ENCODE results near the gene CDYL2. TPM values are rescaled to one million over a fixed set of nuclear protein-coding genes. Genes with fewer than 3 reads are reported as not detected.

CDYL2 gene
- total RNA-seq, 5 donors from 2014 or later (not counting 1 experiment from before 2014, with no cell fraction given), result 15.4 to 45.4 (median 32.1) TPM

DNA sequence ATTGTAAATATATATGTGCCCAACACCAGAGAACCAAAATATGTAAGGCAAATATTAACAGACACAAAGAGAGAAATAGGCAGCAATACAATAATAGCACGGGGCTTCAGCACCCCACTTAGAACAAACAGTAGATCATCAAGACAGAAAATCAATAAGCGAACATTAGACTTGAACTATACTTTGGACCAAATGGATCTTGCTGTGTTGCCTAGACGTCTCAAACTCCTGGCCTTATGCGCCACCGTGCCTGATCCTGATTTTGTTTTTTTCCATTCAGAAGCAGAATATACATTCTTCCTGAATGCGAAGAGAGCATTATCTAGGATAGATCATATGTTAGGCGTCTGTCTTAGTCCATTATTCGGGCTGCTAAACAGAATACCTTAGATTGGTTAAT, 41.9 kb upstream of the CDYL2 start:
- Mint-ChIP-seq H3K27ac (no peak overlapping the region), H3K4me3 (no peak overlapping the region), H3K4me1 (no peaks in the 10 kb centered on the region), H3K36me3 (no peaks in the 10 kb centered on the region), H3K27me3 (peaks cover 10 to 11% of the 10 kb centered on the region in 2 donors), H3K9me3 (peaks cover 9 to 30% (median 17%) of the 10 kb centered on the region in 3 donors)
- Histone ChIP-seq H3K27ac (ENCODE audit: low read length) (no peak overlapping the region), H3K27me3 (replicated peaks in 1 of 2; ENCODE audit: control insufficient read depth in 2 of 2, extremely low read depth in 1 of 2, insufficient read depth in 2 of 2, low read length in 1 of 2) (peaks cover 0 to 8% of the 10 kb centered on the region in 2 experiments), H3K9me3 (peaks cover 2% of the 10 kb centered on the region), H3K4me1 (ENCODE audit: control insufficient read depth in 1 of 2, extremely low read depth in 1 of 2, insufficient read depth in 2 of 2, low read length in 2 of 2) (no peaks in the 10 kb centered on the region), H3K36me3 (ENCODE audit: control insufficient read depth in 2 of 2, extremely low read depth in 1 of 2, insufficient read depth in 1 of 2, low read length in 1 of 2) (no peaks in the 10 kb centered on the region), H3K4me3 (ENCODE audit: control insufficient read depth in 1 of 2, extremely low read depth in 1 of 2, low read length in 1 of 2) (no peak overlapping the region)
- ChIA-PET POLR2A (interaction anchor here in 1 of 2 donors (0.7 kb wide), 1 partner anchor 37 kb away, joined by 3 read pairs; no protein-coding TSS in a partner anchor), CTCF (no interaction called here)
- ATAC-seq (replicated peaks in 1 of 4) (no peak), DNase-seq (no peak)
- 100% methylated on average over 3 of the region's 8 CpGs for WGBS (ENCODE audit: insufficient coverage)

DNA sequence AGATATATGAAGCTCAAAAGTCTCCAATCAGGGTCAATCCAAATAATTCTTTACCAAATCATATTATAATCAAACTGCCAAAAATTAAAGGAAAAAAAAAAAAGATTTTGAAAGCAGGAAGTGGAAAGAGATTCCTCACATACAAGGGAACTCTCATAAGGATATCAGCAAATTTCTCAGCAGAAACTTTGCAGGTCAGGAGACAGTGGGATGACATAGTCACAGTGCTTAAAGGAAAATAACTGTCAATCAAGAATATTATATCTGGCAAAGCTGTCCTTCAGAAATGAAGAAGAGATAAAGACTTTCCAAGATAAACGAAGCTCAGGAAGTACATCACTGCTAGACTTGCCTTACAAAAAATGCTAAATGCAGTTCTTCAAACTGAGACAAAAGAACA, 40.0 kb upstream of the CDYL2 start:
- peaks cover 21 to 26% of the 10 kb centered on the region in 2 donors for H3K27me3 Mint-ChIP-seq
- DNase-seq, result no peak
- POLR2A ChIA-PET, result no interaction called here
- no peak for ATAC-seq (replicated peaks in 1 of 4)
- peaks cover 2% of the 10 kb centered on the region for H3K9me3 ChIP-seq
- peaks cover 14 to 36% (median 24%) of the 10 kb centered on the region in 3 donors for H3K9me3 Mint-ChIP-seq
- no peaks in the 10 kb centered on the region for H3K4me1 Mint-ChIP-seq
- CTCF ChIA-PET, result no interaction called here
- H3K4me3 Mint-ChIP-seq, result no peak overlapping the region
- H3K27ac ChIP-seq (ENCODE audit: low read length), result no peak overlapping the region
- peaks cover 0 to 8% of the 10 kb centered on the region in 2 experiments for H3K27me3 ChIP-seq (replicated peaks in 1 of 2; ENCODE audit: control insufficient read depth in 2 of 2, extremely low read depth in 1 of 2, insufficient read depth in 2 of 2, low read length in 1 of 2)
- WGBS (ENCODE audit: insufficient coverage), result no CpG with 5 or more reads among the region's 1 CpG
- no peaks in the 10 kb centered on the region for H3K4me1 ChIP-seq (ENCODE audit: control insufficient read depth in 1 of 2, extremely low read depth in 1 of 2, insufficient read depth in 2 of 2, low read length in 2 of 2)
- no peak overlapping the region for H3K27ac Mint-ChIP-seq
- no peaks in the 10 kb centered on the region for H3K36me3 Mint-ChIP-seq
- H3K4me3 ChIP-seq (ENCODE audit: control insufficient read depth in 1 of 2, extremely low read depth in 1 of 2, low read length in 1 of 2), result no peak overlapping the region
- H3K36me3 ChIP-seq (ENCODE audit: control insufficient read depth in 2 of 2, extremely low read depth in 1 of 2, insufficient read depth in 1 of 2, low read length in 1 of 2), result no peaks in the 10 kb centered on the region

DNA sequence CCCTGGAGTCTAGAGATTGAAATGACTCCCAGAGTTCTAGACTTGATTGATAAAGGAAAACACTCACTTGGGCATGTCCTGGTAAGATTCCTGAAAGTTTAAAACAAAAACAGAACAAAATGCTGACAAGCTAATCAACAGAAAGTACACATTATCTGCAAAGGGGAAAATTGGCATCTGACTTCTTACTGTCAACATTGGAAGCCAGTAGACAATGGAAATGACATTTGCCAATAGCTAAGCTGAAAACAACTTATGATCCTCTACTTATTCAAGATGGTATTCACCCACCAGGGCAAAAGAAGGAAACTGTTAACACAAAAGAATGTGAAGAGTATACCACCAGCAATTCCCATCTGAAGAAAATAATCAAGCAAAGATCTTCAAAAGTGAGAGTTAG, 36.8 kb upstream of the CDYL2 start:
- no peak overlapping the region for H3K4me3 Mint-ChIP-seq
- Histone ChIP-seq H3K27me3 (replicated peaks in 1 of 2; ENCODE audit: control insufficient read depth in 2 of 2, extremely low read depth in 1 of 2, insufficient read depth in 2 of 2, low read length in 1 of 2) (peaks cover 0 to 15% of the 10 kb centered on the region in 2 experiments), H3K4me3 (ENCODE audit: control insufficient read depth in 1 of 2, extremely low read depth in 1 of 2, low read length in 1 of 2) (no peak overlapping the region), H3K27ac (ENCODE audit: low read length) (no peak overlapping the region), H3K36me3 (ENCODE audit: control insufficient read depth in 2 of 2, extremely low read depth in 1 of 2, insufficient read depth in 1 of 2, low read length in 1 of 2) (no peaks in the 10 kb centered on the region), H3K4me1 (ENCODE audit: control insufficient read depth in 1 of 2, extremely low read depth in 1 of 2, insufficient read depth in 2 of 2, low read length in 2 of 2) (no peaks in the 10 kb centered on the region), H3K9me3 (peaks cover 2% of the 10 kb centered on the region)
- ChIA-PET CTCF (no interaction called here), POLR2A (no interaction called here)
- H3K27me3 Mint-ChIP-seq, result peaks cover 32 to 45% of the 10 kb centered on the region in 2 donors
- no peaks in the 10 kb centered on the region for H3K36me3 Mint-ChIP-seq
- H3K27ac Mint-ChIP-seq, result no peak overlapping the region
- ATAC-seq (replicated peaks in 1 of 4) (no peak), DNase-seq (no peak)
- no peaks in the 10 kb centered on the region for H3K4me1 Mint-ChIP-seq
- peaks cover 14 to 36% (median 24%) of the 10 kb centered on the region in 3 donors for H3K9me3 Mint-ChIP-seq

DNA sequence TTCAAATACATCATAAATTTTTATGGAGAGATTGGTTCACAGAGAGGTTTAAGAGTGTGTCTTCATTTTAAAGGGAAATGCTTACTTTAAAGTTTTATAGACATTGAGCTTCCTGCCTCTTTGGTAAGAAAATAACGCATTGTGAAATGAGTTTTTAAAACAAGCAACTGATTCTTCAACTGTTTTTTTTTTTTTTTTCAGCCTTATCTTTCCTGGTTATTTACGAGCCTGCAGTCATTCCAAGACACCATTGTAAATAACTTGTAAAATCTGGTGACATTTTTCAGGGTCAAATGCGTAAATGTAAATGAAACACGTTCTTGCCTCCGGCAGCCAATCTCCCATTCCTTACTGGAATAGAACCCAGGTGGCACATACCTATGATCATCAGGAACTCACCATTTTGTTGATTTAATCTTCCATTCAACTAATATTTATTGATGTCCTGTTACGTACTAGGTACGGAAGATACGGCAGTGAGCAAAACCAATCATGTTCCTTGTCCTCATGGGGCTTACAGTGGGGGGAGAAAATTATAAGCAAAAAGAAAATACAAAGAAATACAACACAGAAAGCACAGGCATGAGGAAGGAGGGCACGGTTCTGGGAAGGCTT, 33.2 kb upstream of the CDYL2 start:
- Mint-ChIP-seq H3K4me3 (no peak overlapping the region), H3K9me3 (peaks cover 10 to 19% (median 11%) of the 10 kb centered on the region in 3 donors), H3K27me3 (peaks cover 40 to 54% of the 10 kb centered on the region in 2 donors), H3K27ac (no peak overlapping the region), H3K4me1 (peaks cover 0 to 7% (median 0%) of the 10 kb centered on the region in 3 donors), H3K36me3 (no peaks in the 10 kb centered on the region)
- H3K4me1 ChIP-seq (ENCODE audit: control insufficient read depth in 1 of 2, extremely low read depth in 1 of 2, insufficient read depth in 2 of 2, low read length in 2 of 2), result no peaks in the 10 kb centered on the region
- ChIA-PET CTCF (no interaction called here), POLR2A (no interaction called here)
- H3K9me3 ChIP-seq, result no peaks in the 10 kb centered on the region
- ATAC-seq (replicated peaks in 1 of 4) (no peak), DNase-seq (no peak)
- WGBS (ENCODE audit: insufficient coverage), result 75% methylated on average over 4 of the region's 9 CpGs
- H3K36me3 ChIP-seq (ENCODE audit: control insufficient read depth in 2 of 2, extremely low read depth in 1 of 2, insufficient read depth in 1 of 2, low read length in 1 of 2), result no peaks in the 10 kb centered on the region
- H3K4me3 ChIP-seq (ENCODE audit: control insufficient read depth in 1 of 2, extremely low read depth in 1 of 2, low read length in 1 of 2), result no peak overlapping the region
- H3K27ac ChIP-seq (ENCODE audit: low read length), result no peak overlapping the region
- H3K27me3 ChIP-seq (replicated peaks in 1 of 2; ENCODE audit: control insufficient read depth in 2 of 2, extremely low read depth in 1 of 2, insufficient read depth in 2 of 2, low read length in 1 of 2), result peaks cover 0 to 10% of the 10 kb centered on the region in 2 experiments

DNA sequence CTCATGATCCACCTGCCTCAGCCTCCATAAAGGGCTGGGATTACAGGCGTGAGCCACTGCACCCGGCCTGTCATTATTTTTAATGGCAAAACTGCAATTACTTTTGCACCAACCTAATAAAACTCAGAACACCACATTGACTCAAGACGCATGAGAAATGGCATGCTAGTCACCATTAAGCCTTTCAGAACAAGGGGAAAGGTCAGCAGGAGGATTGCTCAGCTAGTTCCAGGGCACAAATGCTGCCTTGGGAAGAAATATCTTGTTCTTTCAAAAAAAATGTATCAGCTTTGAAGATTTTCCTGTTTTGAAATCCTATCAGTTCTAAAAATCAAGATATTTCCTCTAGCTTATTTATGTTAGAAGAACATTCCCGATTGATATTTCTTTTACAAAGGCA, 32.4 kb upstream of the CDYL2 start:
- Histone ChIP-seq H3K36me3 (ENCODE audit: control insufficient read depth in 2 of 2, extremely low read depth in 1 of 2, insufficient read depth in 1 of 2, low read length in 1 of 2) (no peaks in the 10 kb centered on the region), H3K4me3 (ENCODE audit: control insufficient read depth in 1 of 2, extremely low read depth in 1 of 2, low read length in 1 of 2) (no peak overlapping the region), H3K27me3 (replicated peaks in 1 of 2; ENCODE audit: control insufficient read depth in 2 of 2, extremely low read depth in 1 of 2, insufficient read depth in 2 of 2, low read length in 1 of 2) (peaks cover 0 to 11% of the 10 kb centered on the region in 2 experiments), H3K4me1 (ENCODE audit: control insufficient read depth in 1 of 2, extremely low read depth in 1 of 2, insufficient read depth in 2 of 2, low read length in 2 of 2) (no peaks in the 10 kb centered on the region), H3K9me3 (no peaks in the 10 kb centered on the region), H3K27ac (ENCODE audit: low read length) (no peak overlapping the region)
- WGBS (ENCODE audit: insufficient coverage), result 93% methylated on average over 2 of the region's 4 CpGs
- peaks cover 35 to 49% of the 10 kb centered on the region in 2 donors for H3K27me3 Mint-ChIP-seq
- no peak for DNase-seq
- CTCF ChIA-PET, result no interaction called here
- H3K4me1 Mint-ChIP-seq, result peaks cover 0 to 7% (median 0%) of the 10 kb centered on the region in 3 donors
- POLR2A ChIA-PET, result no interaction called here
- H3K36me3 Mint-ChIP-seq, result no peaks in the 10 kb centered on the region
- no peak for ATAC-seq (replicated peaks in 1 of 4)
- no peak overlapping the region for H3K27ac Mint-ChIP-seq
- peaks cover 10 to 12% (median 11%) of the 10 kb centered on the region in 3 donors for H3K9me3 Mint-ChIP-seq
- H3K4me3 Mint-ChIP-seq, result no peak overlapping the region

DNA sequence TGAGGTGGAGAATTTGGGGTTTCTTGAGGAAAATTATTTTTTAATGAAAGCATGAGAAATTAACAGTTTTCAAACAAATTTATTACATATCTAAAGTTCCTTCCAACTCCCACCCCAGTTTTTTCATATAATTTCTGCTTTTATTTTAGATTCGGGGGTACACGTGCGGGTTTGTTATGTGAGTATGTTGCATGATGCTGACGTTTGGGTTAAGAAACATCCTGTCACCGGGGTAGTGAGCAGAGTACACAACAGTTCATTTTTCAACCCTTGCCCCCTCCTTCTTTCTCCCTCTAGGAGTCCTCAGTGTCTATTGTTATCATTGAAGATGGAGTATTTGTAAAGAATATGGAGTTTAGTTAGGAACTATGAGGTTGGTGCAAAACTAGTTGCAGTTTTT, 31.8 kb upstream of the CDYL2 start:
- WGBS (ENCODE audit: insufficient coverage), result no CpG with 5 or more reads among the region's 5 CpGs
- peaks cover 5 to 6% (median 5%) of the 10 kb centered on the region in 3 donors for H3K9me3 Mint-ChIP-seq
- H3K36me3 Mint-ChIP-seq, result no peaks in the 10 kb centered on the region
- H3K4me3 ChIP-seq (ENCODE audit: control insufficient read depth in 1 of 2, extremely low read depth in 1 of 2, low read length in 1 of 2), result no peak overlapping the region
- H3K9me3 ChIP-seq, result no peaks in the 10 kb centered on the region
- POLR2A ChIA-PET, result no interaction called here
- H3K27me3 ChIP-seq (replicated peaks in 1 of 2; ENCODE audit: control insufficient read depth in 2 of 2, extremely low read depth in 1 of 2, insufficient read depth in 2 of 2, low read length in 1 of 2), result peaks cover 0 to 11% of the 10 kb centered on the region in 2 experiments
- no peak for DNase-seq
- no peaks in the 10 kb centered on the region for H3K36me3 ChIP-seq (ENCODE audit: control insufficient read depth in 2 of 2, extremely low read depth in 1 of 2, insufficient read depth in 1 of 2, low read length in 1 of 2)
- H3K27ac Mint-ChIP-seq, result no peak overlapping the region
- peaks cover 31 to 42% of the 10 kb centered on the region in 2 donors for H3K27me3 Mint-ChIP-seq
- H3K4me1 Mint-ChIP-seq, result peaks cover 0 to 7% (median 0%) of the 10 kb centered on the region in 3 donors
- H3K4me3 Mint-ChIP-seq, result no peak overlapping the region
- H3K4me1 ChIP-seq (ENCODE audit: control insufficient read depth in 1 of 2, extremely low read depth in 1 of 2, insufficient read depth in 2 of 2, low read length in 2 of 2), result no peaks in the 10 kb centered on the region
- no peak for ATAC-seq (replicated peaks in 1 of 4)
- no peak overlapping the region for H3K27ac ChIP-seq (ENCODE audit: low read length)
- CTCF ChIA-PET, result no interaction called here

All from T-cell (primary cell).